Stimulated activated CD8-positive, alpha-beta memory T cell treated with anti-CD3 and anti-CD28 coated beads, Interleukin-12 subunit alpha, Interleukin-12 subunit beta, amount 100 ng/mL, for 24 hours (primary cell): ENCODE measurements around the gene RNF6.
A peak's percentile ranks its signal among the peaks of the same experiment; 100 is the strongest.

Source experiments
- DNase-seq: peaks from one replicate; pipeline ENCODE4 v3.0.0-alpha.2; 2020; ENCODE audit errors: extremely low read depth

The RNF6 gene

DNA sequence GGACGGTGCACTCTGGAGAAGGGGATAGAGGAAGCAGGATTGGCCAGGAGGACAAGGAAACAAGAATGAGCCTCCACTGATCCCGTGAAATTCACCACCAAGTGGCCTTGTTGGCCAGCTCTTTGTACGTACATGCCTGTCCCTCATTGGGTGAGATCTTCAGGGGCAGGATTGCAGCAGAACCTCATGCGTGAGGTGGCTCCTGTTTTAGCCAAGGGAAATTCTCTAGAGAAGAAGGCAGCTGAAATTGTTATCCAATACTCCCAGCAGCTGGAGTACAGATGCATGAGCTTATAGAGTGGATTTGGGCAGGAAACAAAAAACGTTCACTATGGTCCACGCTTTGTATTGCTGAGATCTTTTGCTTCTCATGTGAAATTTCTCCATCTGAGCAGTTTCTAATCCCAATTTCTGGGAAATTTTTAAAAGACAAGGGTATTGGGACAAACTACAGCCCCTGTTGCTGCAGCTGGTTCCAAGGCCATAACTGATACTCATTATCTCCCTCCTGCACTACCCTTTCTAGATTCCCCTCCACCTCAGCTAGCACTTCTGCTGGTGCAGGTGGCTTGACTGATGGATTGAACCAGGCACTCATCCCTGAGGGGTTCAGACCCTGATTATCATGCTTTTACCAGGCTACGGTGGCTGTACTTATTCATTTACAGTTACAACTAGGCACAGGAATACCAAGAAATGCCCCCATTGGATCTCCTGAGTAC lies 3.9 kb upstream of the RNF6 start:
- DNase-seq: no peak

- no peak for DNase-seq
Observed at GRCh38 chr13:26222520-26223046, 469 bp upstream of the RNF6 start.

DNA sequence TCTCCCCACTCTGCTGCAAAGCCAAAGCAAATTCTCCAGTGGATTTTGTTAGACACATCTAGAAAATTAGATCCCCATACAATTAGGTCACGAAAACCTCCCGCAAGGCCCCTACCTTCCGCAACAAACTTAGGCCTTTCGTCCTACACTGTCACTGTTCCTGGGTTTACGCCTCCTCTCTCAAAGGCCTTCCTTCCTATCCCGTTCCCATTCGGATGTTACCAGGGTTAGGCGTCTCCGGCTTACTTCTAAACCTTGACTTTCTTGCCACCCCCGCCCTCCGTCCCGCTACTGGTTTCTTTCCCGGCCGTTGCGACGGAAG lies 754 bp downstream of the RNF6 start:
- no peak for DNase-seq

DNA sequence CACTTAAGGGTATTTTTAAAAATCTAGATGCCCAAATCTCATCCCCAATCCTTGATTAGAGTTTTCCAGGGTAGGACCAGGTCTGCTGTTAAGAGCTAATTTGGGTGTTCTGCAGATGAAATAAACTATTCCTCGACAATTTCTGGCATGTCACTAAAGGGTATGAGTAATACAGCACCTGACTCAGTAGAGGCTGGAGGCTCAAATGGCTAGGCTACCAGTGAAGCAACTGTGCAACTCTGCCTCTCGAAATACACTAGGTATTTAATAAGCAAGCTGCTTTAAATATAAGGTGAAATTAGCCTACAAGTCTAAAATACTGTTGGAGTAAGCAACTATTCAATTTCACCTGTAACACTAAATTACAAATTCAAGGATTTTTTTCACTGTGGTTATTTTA lies 1.5 kb downstream of the RNF6 start:
- no peak for DNase-seq

DNA sequence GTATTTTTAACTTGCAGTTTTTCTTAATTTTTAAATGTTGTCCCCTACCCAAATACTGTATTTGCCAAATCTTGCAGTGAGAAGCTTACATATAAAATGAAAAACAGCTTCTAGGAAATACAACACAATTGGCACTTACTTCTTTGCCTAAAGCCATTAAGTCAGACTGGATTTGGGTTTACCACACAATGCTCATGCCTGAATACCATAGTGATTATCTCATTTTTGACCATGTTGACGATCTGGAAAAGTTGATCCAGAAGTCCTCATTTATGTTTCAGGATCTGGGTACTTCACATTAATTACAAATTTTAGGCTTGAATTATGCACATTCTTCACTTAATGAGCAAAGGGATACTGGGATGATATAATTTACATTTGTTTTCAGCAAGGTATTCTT lies 2.4 kb downstream of the RNF6 start:
- no peak for DNase-seq

DNA sequence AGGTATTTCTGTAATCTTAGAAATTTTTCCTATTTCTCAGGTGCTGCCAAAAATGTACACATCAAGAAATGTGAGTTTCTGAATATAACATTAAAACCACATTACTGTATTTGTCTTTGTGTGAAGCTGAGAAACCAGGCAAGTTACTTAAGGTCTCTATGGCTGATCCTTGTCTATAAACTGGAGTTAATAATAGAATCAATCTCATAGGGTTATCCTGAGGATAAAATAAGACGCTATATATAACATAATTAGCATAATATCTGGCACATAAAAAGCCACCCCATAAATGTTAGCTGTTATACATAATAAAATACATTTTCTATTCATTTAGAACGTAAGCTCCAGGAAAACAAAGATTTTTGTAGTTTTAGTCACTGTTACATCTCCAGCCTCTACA lies 6.1 kb downstream of the RNF6 start:
- no peak for DNase-seq

DNA sequence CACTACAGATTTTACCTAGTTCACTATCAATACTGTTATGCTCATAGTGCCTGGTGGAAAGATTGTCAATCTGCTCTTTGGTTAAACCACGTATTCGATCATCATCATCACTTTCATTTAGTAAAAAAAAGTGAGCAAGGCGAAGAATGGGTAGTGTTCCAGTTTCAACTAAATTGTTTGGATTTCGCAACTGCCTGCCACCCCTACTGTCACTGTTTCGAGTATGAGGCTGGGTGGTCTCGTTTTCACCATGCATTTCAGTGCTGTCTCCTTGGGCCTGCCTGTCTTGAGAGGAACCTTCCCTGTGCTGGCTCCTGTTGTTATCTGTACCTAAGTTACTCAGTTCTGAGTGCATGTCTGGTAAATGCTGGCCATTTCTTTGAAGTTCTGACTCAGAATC lies 8.1 kb downstream of the RNF6 start:
- no peak for DNase-seq

DNA sequence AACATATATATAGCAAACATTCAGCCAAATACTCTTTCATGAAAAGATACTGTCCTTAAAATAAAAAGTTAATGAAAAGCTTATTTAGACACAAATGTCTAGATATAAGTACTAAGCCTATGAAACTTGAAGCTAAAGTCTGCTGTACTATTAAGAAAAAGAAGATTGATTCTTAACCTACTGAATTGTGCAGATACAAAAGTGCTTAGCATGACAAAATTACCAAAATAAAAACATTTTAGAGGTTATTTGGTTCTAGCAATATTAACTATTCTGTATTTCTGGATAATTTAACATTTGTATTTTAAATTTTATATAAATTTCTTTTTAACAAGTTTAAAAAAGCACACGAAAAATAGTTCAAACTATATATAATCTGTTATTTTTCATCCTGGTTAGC lies 8.8 kb downstream of the RNF6 start:
- DNase-seq: no peak

GRCh38 chr13:26208287-26208686 lies 13.8 kb downstream of the RNF6 start:
- no peak for DNase-seq

DNA sequence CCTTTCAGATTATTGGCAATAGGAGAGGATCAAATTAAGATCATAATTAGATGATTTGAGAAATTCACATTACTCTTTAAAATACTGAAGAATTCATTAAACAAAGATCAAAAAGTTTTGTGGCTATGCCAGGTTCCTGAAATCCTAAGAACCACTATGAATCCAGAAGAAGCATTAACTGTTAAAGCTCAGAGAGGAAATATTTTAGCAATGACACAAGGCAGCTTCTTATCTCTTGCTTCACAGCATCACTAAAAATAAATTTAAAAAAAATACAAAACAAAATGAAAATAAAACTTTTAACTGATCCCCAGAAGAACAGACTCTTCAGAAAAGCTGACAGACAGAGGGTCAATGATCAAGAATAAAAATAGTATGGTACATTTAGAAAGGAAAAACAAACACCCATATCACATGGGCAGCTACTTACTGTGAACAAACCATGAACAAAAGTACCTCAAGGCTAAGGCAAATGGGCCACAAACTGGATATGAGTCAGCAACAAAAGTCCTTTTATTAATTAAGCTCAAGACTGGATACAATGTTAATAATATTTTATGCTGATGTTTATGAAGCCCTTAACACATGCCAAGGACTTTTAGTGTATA lies 19.6 kb downstream of the RNF6 start:
- no peak for DNase-seq

DNA sequence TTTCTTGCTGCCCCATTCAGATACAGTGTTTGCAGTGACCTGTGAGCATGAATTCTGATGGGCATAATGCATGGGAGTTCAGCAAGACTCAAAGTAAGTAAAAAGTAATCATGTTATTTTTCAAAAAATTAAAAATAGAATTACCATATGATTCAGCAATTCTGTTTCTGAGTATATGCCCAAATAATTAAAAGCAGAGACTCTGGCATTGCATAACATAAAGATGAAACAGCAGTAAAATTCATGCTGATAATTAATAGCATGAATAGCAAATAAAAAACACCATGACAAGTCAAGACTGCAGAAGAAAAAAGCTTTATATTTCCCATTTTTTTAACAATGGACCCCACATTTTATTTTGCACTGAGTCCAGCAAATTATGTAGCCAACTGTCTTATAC lies 21.3 kb downstream of the RNF6 start:
- no peak for DNase-seq

- DNase-seq: no peak
Observed at GRCh38 chr13:26198116-26198515, 24.0 kb downstream of the RNF6 start.

DNA sequence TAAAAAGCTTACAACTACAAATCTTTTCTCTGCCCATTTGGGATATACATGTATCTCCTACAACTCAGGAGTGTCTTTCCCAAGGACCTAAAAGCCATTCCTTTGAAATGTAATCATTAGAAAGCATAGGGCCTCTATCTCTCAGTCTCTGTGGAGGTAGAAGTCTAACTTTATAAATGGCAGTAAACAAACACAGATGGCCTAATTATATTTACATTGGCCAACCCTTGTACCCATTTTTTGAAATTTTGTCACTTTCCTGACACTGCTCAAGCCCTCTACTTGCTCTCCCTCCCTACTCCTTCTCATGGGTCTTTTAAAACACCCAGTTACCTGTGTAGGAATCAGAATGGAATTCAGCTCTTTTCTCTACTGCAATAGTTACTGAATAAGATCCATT lies 24.8 kb downstream of the RNF6 start:
- DNase-seq: no peak

GRCh38 chr13:26186995-26187394 lies 35.1 kb downstream of the RNF6 start:
- no peak for DNase-seq

GRCh38 chr13:26186118-26186870 lies 35.8 kb downstream of the RNF6 start:
- peak; percentile 66 for DNase-seq

DNA sequence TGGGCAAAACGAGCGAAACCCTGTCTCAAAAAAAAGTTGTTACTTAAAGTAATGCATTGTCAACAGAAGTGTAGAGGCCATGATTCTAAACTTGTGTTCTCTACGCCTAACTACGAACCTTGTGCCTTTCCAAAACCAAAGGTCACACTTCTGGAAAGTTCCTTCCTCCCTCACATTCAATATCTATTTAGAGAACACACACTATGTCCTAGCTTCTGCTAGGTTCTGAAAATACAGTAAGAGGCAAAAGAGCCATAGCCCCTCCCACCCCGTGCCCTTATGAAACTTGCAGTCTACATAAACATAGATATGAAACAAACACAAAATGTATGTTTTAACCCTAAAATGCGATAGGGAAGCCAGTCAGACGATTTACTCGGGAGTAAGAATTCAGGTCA lies 36.4 kb downstream of the RNF6 start:
- no peak for DNase-seq

DNA sequence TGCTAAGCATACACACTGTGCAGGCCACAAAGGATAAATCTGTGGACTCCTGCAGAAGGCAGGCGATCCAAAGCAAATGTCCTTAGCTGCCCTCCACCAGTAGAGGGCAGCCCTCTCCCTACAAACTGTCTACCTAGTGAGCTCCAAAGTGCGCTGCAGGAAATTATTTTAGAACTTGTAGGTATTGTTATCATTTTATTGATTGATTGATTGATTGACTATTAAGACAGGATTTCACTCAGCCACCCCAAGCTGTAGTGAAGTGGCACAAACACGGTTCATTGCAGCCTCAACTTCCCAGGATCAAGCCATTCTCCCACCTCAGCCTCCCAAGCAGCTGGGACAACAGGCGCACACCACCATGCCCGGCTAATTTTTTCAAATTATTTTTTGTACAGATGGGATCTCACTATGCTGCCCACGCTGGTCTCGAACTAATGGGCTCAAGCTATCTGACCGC lies 37.3 kb downstream of the RNF6 start:
- peak; percentile 19 for DNase-seq

GRCh38 chr13:26183416-26183815 lies 38.7 kb downstream of the RNF6 start:
- no peak for DNase-seq

DNA sequence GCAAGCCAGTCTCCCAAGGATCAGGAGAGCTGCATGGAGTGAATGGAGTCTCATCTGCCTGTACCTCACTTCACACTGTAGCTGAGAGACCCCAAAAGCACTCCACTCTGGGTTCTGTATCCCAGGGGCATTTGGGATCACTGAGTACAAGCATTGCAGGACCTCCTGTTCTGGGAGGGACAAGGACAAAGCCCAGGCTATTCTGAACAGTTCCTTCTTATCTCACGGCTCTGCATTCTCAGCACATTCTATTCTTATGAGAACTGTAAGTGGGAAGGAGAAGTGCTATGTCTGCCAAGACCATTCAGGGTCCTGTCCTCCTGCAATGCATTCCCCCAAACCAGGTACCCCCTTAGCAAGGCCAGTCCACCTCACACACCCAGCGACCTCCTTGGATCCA lies 42.8 kb downstream of the RNF6 start:
- DNase-seq: no peak

DNA sequence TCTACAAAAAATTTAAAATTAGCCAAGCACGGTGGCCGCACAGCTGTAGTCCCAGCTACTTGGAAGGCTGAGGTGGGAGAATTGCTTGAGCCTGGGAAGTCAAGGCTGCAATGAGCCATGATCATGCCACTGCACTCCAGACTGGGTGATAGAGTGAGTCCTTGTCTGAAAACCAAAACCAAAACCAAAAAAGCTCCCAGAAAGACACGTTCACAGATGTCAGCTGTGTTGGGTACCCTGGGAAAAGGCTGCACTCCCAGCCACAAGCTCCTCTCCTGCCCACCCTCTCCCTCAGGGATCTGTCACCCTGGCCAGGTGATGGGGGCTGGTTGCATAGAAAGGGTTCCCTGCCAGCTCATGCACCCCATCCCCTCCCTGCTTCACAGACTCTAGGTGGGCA lies 53.3 kb downstream of the RNF6 start:
- no peak for DNase-seq

- DNase-seq: no peak
Observed at GRCh38 chr13:26168237-26168814, 53.8 kb downstream of the RNF6 start.

DNA sequence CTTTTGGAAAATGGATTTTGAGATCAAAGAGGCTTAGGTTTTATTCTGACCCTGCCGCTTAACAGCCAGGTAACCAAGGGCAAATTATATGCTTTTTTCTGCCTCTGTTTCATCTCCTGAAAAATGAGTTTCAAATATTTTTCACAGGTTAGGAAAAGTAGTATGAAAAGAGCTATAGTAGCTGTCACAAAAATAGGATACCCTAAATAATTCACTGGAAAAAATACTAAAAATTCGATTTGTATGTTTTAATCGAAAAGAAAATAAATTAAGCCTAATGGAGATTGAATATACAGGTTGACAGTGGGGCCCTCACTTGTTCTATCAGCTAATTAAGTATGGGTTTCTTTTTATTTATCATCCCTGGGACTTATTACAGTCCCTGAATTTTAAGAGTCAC lies 58.3 kb downstream of the RNF6 start:
- no peak for DNase-seq
